Measurements from ENCODE around the gene TMEM107.

Gene TMEM107

DNA sequence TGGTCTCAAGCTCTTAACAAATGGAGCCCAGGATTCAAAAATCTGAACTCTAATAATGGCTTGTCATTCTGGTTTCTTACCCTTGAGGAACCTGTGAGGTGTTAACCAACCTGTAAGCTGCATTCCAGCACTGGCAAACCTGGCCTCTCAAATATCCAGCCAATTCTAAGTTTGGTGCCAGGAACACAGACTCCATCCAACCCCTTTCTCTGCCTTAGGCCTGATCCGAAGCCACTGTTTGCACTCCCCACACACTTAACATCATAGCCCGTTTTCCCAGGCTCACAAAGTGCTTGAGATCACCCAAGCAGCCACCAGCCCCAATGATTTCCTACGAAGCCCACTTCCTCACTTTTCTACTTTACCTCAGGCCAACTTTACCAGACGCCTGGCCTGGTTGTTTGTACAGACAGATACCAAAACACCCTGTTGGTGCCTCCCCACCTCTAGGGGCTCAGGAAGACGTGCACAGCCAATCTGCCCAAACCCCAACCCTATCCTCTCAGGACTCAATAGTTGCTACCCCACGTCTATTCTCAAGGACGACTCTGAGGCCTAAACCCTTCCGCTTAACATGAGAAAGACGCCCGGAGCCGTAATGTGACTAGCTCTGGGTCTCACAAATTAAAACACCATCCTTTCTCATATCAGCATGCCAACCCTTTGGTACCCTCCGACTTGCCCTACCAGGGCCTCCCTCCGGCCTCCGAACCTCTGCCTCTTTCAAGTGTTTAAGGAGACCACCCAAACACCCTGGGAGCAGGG is 20.8 kb downstream of the TMEM107 start:
- TF ChIP-seq TAF1 (IDR thresholded peaks at IDR 0.05; ENCODE audit: borderline replicate concordance, insufficient read depth, low read length) (no peak), FOXP2 (optimal IDR thresholded peaks at IDR 0.05; ENCODE audit: borderline replicate concordance, extremely low read depth, extremely low read length, insufficient read depth) (no peak), POLR2AphosphoS5 (IDR thresholded peaks at IDR 0.05; ENCODE audit: low read depth, low read length) (no peak), SIN3A (IDR thresholded peaks at IDR 0.05; ENCODE audit: borderline replicate concordance, insufficient read depth, low read length) (no peak)
- TF ChIP-seq, protein P1, sequence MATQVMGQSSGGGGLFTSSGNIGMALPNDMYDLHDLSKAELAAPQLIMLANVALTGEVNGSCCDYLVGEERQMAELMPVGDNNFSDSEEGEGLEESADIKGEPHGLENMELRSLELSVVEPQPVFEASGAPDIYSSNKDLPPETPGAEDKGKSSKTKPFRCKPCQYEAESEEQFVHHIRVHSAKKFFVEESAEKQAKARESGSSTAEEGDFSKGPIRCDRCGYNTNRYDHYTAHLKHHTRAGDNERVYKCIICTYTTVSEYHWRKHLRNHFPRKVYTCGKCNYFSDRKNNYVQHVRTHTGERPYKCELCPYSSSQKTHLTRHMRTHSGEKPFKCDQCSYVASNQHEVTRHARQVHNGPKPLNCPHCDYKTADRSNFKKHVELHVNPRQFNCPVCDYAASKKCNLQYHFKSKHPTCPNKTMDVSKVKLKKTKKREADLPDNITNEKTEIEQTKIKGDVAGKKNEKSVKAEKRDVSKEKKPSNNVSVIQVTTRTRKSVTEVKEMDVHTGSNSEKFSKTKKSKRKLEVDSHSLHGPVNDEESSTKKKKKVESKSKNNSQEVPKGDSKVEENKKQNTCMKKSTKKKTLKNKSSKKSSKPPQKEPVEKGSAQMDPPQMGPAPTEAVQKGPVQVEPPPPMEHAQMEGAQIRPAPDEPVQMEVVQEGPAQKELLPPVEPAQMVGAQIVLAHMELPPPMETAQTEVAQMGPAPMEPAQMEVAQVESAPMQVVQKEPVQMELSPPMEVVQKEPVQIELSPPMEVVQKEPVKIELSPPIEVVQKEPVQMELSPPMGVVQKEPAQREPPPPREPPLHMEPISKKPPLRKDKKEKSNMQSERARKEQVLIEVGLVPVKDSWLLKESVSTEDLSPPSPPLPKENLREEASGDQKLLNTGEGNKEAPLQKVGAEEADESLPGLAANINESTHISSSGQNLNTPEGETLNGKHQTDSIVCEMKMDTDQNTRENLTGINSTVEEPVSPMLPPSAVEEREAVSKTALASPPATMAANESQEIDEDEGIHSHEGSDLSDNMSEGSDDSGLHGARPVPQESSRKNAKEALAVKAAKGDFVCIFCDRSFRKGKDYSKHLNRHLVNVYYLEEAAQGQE (IDR thresholded peaks at IDR 0.05; ENCODE audit: insufficient read depth in 1 of 2, low read depth in 2 of 2, low read length in 2 of 2): no peak

DNA sequence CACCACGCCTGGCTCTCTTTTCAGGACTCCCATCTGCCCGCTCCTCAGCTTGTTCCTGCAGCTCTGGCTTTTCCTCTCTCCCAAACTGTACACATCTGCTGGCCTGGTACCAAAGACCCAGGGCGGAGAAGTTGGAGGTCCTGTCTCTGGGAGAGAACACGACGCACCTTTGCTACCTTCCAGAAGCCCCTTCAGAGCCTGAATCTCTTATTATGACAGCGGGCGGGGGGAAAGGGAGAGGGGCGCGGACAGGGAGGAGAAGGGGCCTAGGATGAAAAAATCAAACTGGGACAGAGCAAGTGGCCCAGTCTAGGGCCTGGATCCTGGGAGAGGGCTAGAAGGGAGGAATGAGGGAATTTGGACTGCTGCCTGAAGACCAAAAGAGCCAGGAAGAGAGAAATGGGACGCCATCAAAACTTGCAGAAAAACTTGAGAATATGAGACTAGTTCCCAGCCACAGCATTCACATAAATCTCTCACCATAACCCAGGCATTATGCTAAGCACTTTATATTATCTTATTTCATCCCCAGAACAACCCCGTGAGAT is 21.5 kb downstream of the TMEM107 start:
- no peak for TF ChIP-seq POLR2AphosphoS5 (IDR thresholded peaks at IDR 0.05; ENCODE audit: low read depth, low read length)
- no peak for TF ChIP-seq SIN3A (IDR thresholded peaks at IDR 0.05; ENCODE audit: borderline replicate concordance, insufficient read depth, low read length)
- TF ChIP-seq, protein P1 (IDR thresholded peaks at IDR 0.05; ENCODE audit: insufficient read depth in 1 of 2, low read depth in 2 of 2, low read length in 2 of 2): no peak
- TF ChIP-seq TAF1 (IDR thresholded peaks at IDR 0.05; ENCODE audit: borderline replicate concordance, insufficient read depth, low read length): no peak
- no peak for TF ChIP-seq FOXP2 (optimal IDR thresholded peaks at IDR 0.05; ENCODE audit: borderline replicate concordance, extremely low read depth, extremely low read length, insufficient read depth)

DNA sequence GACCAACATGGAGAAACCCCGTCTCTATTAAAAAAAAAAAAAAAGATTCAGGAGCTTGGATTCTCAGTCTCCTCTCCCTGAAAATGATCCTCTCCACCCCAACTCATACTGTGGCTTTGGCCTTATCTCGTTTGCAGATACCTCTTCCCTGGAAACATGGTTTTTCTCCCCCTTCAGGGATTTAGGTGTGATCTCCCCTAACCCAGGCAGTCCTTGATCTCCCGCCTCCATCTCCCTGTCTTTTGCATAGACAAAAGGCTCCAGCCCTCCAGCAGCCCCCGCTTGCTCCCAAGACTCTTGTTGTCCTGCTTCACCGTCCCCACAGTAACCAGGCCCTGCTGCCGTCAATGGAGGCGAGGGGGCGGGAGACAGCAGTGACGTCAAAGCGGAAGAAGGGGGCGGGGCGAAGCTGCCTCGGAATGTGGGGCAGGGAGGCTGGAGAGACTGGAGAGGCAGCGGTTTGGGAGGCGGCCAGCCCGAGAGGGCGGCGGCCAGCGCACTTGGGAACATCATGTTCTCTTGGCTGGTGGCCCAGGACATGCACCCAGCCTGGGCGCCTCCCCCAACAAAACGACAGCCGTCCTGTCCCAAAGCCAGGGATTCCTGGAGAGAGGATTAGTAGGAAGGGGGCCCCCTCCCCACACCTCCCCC is 22.1 kb downstream of the TMEM107 start:
- TF ChIP-seq TAF1 (IDR thresholded peaks at IDR 0.05; ENCODE audit: borderline replicate concordance, insufficient read depth, low read length) (0 out of 2 replicates have a peak, but pooled peaks have one; percentile 40), FOXP2 (optimal IDR thresholded peaks at IDR 0.05; ENCODE audit: borderline replicate concordance, extremely low read depth, extremely low read length, insufficient read depth) (no peak), POLR2AphosphoS5 (IDR thresholded peaks at IDR 0.05; ENCODE audit: low read depth, low read length) (peak; percentile 68; the same call in 1 of the 2 replicates), SIN3A (IDR thresholded peaks at IDR 0.05; ENCODE audit: borderline replicate concordance, insufficient read depth, low read length) (peak; percentile 72; the same call in 1 of the 2 replicates)

DNA sequence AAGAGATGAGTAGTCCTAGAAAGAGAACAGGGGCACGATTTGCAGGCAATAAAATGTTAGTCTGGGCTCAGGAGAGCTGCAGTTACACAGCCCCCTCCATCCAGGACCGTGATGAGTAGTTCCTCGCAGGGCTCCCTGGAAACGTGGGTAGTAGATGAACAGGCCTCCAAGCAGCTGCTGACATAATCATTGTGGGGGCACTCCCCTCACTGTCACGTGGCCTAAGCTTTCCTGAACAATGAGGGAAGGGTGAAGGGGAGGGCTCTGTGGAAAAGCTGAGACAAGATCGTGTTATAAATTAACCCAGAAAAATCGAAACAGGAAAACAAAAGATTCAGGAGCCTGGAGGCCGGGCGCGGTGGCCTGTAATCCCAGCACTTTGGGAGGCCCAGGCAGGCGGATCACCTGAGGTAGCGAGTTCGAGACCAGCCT is 22.6 kb downstream of the TMEM107 start:
- peak; percentile 54; the same call in 1 of the 2 replicates for TF ChIP-seq TAF1 (IDR thresholded peaks at IDR 0.05; ENCODE audit: borderline replicate concordance, insufficient read depth, low read length)
- peak; percentile 58; the same call in 1 of the 2 replicates for TF ChIP-seq SIN3A (IDR thresholded peaks at IDR 0.05; ENCODE audit: borderline replicate concordance, insufficient read depth, low read length)
- TF ChIP-seq POLR2AphosphoS5 (IDR thresholded peaks at IDR 0.05; ENCODE audit: low read depth, low read length): no peak

DNA sequence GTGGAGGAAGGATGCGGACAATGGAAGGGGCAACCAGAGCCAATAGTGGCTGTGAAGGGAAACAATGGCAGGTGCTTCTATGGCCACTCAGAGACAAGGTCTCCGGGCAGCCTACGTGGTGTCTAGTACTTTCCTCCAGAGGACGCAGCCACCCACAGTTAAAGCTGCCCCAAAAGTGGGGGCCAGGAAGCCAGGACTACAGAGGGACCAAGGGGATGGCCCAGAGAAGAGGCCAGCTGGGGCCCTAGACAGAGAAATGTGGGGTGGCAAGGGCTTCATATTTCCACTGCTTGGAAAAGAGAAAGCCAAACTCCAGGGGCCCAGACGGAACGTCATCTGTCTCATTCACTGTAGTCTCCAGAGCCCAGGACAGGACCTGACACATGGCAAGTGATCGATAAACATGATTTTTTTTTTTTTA is 23.1 kb downstream of the TMEM107 start:
- TF ChIP-seq FOXP2 (optimal IDR thresholded peaks at IDR 0.05; ENCODE audit: borderline replicate concordance, extremely low read depth, extremely low read length, insufficient read depth): no peak
- no peak for TF ChIP-seq TAF1 (IDR thresholded peaks at IDR 0.05; ENCODE audit: borderline replicate concordance, insufficient read depth, low read length)
- TF ChIP-seq, protein P1 (IDR thresholded peaks at IDR 0.05; ENCODE audit: insufficient read depth in 1 of 2, low read depth in 2 of 2, low read length in 2 of 2): no peak
- no peak for TF ChIP-seq SIN3A (IDR thresholded peaks at IDR 0.05; ENCODE audit: borderline replicate concordance, insufficient read depth, low read length)
